Measurements from ENCODE around the gene ARHGAP31.
"Not testable (repeated sequence)": the region's sequence is repeated elsewhere in the genome, so short reads cannot be mapped to it uniquely, and the experiment has no call there.

The ARHGAP31 gene

GRCh38 chr3:119322021-119322834 is 28.0 kb downstream of the ARHGAP31 start:
- FAIRE-seq: no peak

- no peak for FAIRE-seq
Measured at GRCh38 chr3:119322835-119323722, 28.9 kb downstream of the ARHGAP31 start.

- FAIRE-seq: no peak
Measured at GRCh38 chr3:119323723-119324085, 29.5 kb downstream of the ARHGAP31 start.

GRCh38 chr3:119324899-119325298 is 30.7 kb downstream of the ARHGAP31 start:
- no peak for FAIRE-seq

- FAIRE-seq: no peak
Measured at GRCh38 chr3:119326976-119327375, 32.8 kb downstream of the ARHGAP31 start.

GRCh38 chr3:119329551-119329950 is 35.4 kb downstream of the ARHGAP31 start:
- no peak for FAIRE-seq

- FAIRE-seq: no peak
Measured at GRCh38 chr3:119330181-119330580, 36.0 kb downstream of the ARHGAP31 start.

- FAIRE-seq: no peak
Measured at GRCh38 chr3:119330858-119331257, 36.7 kb downstream of the ARHGAP31 start.

GRCh38 chr3:119331661-119332060 is 37.5 kb downstream of the ARHGAP31 start:
- FAIRE-seq: no peak

- FAIRE-seq: no peak
Measured at GRCh38 chr3:119333773-119334509, 39.8 kb downstream of the ARHGAP31 start.

- no peak for FAIRE-seq
Measured at GRCh38 chr3:119336823-119337222, 42.6 kb downstream of the ARHGAP31 start.

- not testable (repeated sequence) for FAIRE-seq
Measured at GRCh38 chr3:119337407-119337806, 43.2 kb downstream of the ARHGAP31 start.

GRCh38 chr3:119338754-119339153 is 44.6 kb downstream of the ARHGAP31 start:
- no peak for FAIRE-seq

- FAIRE-seq: no peak
Measured at GRCh38 chr3:119340014-119340413, 45.8 kb downstream of the ARHGAP31 start.

- no peak for FAIRE-seq
Measured at GRCh38 chr3:119340446-119340845, 46.3 kb downstream of the ARHGAP31 start.

- FAIRE-seq: no peak
Measured at GRCh38 chr3:119342176-119342575, 48.0 kb downstream of the ARHGAP31 start.

- FAIRE-seq: no peak
Measured at GRCh38 chr3:119343719-119344118, 49.5 kb downstream of the ARHGAP31 start.

- FAIRE-seq: no peak
Measured at GRCh38 chr3:119346076-119346496, 51.9 kb downstream of the ARHGAP31 start.

- no peak for FAIRE-seq
Measured at GRCh38 chr3:119347036-119347435, 52.9 kb downstream of the ARHGAP31 start.

GRCh38 chr3:119349354-119350041 is 55.3 kb downstream of the ARHGAP31 start:
- FAIRE-seq: no peak

GRCh38 chr3:119350114-119350513 is 55.9 kb downstream of the ARHGAP31 start:
- FAIRE-seq: no peak

GRCh38 chr3:119351581-119351980 is 57.4 kb downstream of the ARHGAP31 start:
- no peak for FAIRE-seq
